Measurements from ENCODE around the gene HTR1B. TPM values are rescaled to one million over a fixed set of nuclear protein-coding genes. Genes with fewer than 3 reads are reported as not detected.

The HTR1B gene
- polyA plus RNA-seq, 1 donor (not counting 4 experiments of a cell fraction or from before 2014, with no cell fraction given): 0.24 TPM

GRCh38 chr6:77451466-77451865 lies 11.8 kb downstream of the HTR1B start:
- no peak overlapping the region for H2AFZ ChIP-seq (ENCODE audit: control insufficient read depth, low read length)

GRCh38 chr6:77450924-77451323 lies 12.4 kb downstream of the HTR1B start:
- Histone ChIP-seq H3K36me3 (ENCODE audit: control insufficient read depth in 2 of 2, extremely low read depth in 1 of 2, insufficient read depth in 2 of 2, low read length in 2 of 2) (no peaks in the 10 kb centered on the region), H3K4me1 (ENCODE audit: control insufficient read depth, extremely low read depth, insufficient read depth, low read length) (peaks cover 6% of the 10 kb centered on the region), H3K9ac (ENCODE audit: control insufficient read depth, extremely low read depth, insufficient read depth, low read length) (no peak overlapping the region), H3K9me3 (ENCODE audit: control insufficient read depth, low read depth, low read length) (no peaks in the 10 kb centered on the region), H3K27me3 (ENCODE audit: control insufficient read depth, extremely low read depth, insufficient read depth, low read length) (no peaks in the 10 kb centered on the region), H4K20me1 (ENCODE audit: control insufficient read depth, extremely low read depth, insufficient read depth, low read length) (no peaks in the 10 kb centered on the region), H3K4me2 (ENCODE audit: control insufficient read depth, extremely low read depth, insufficient read depth, low read depth, low read length) (no peak overlapping the region), H3K27ac (ENCODE audit: control insufficient read depth, insufficient read depth, low read length) (no peak overlapping the region), H2AFZ (ENCODE audit: control insufficient read depth, low read length) (no peak overlapping the region), H3K4me3 (ENCODE audit: control insufficient read depth in 2 of 3, extremely low read depth in 1 of 3, insufficient read depth in 2 of 3, low read depth in 1 of 3, low read length in 3 of 3) (no peak overlapping the region), H3K9me1 (ENCODE audit: control insufficient read depth, extremely low read depth, insufficient read depth, low read length) (no peaks in the 10 kb centered on the region), H3K79me2 (ENCODE audit: control insufficient read depth, insufficient read depth, low read length) (no peaks in the 10 kb centered on the region)
- FAIRE-seq: peak; percentile 17
- dilution Hi-C loops (cut with MboI; ENCODE audit: extremely low pct_ligation_motif_present, low sequenced_read_pairs): no loop called here
- TF ChIP-seq CTCF (optimal IDR thresholded peaks at IDR 0.05 in 1 of 3, IDR thresholded peaks at IDR 0.05 in 1 of 3, conservative IDR thresholded peaks at IDR 0.05 in 1 of 3; ENCODE audit: extremely low read depth in 1 of 3, insufficient read depth in 2 of 3, low read length in 3 of 3) (peak in 1 of 3 experiments; percentile 20), EZH2 (IDR thresholded peaks at IDR 0.05; ENCODE audit: low read length) (no peak)
- no peak for DNase-seq (ENCODE audit: low read depth, low spot score)

More at GRCh38 chr6:77451466-77451865, 11.8 kb downstream of the HTR1B start:
- Histone ChIP-seq H3K79me2 (ENCODE audit: control insufficient read depth, insufficient read depth, low read length) (no peaks in the 10 kb centered on the region), H4K20me1 (ENCODE audit: control insufficient read depth, extremely low read depth, insufficient read depth, low read length) (no peaks in the 10 kb centered on the region), H3K4me1 (ENCODE audit: control insufficient read depth, extremely low read depth, insufficient read depth, low read length) (peaks cover 11% of the 10 kb centered on the region), H3K9me1 (ENCODE audit: control insufficient read depth, extremely low read depth, insufficient read depth, low read length) (no peaks in the 10 kb centered on the region), H3K4me2 (ENCODE audit: control insufficient read depth, extremely low read depth, insufficient read depth, low read depth, low read length) (no peak overlapping the region), H3K4me3 (ENCODE audit: control insufficient read depth in 2 of 3, extremely low read depth in 1 of 3, insufficient read depth in 2 of 3, low read depth in 1 of 3, low read length in 3 of 3) (no peak overlapping the region), H3K27ac (ENCODE audit: control insufficient read depth, insufficient read depth, low read length) (no peak overlapping the region), H3K27me3 (ENCODE audit: control insufficient read depth, extremely low read depth, insufficient read depth, low read length) (no peaks in the 10 kb centered on the region), H3K9me3 (ENCODE audit: control insufficient read depth, low read depth, low read length) (no peaks in the 10 kb centered on the region), H3K36me3 (ENCODE audit: control insufficient read depth in 2 of 2, extremely low read depth in 1 of 2, insufficient read depth in 2 of 2, low read length in 2 of 2) (no peaks in the 10 kb centered on the region), H3K9ac (ENCODE audit: control insufficient read depth, extremely low read depth, insufficient read depth, low read length) (no peak overlapping the region)
- dilution Hi-C loops (cut with MboI; ENCODE audit: extremely low pct_ligation_motif_present, low sequenced_read_pairs): no loop called here
- DNase-seq (ENCODE audit: low read depth, low spot score): no peak
- TF ChIP-seq CTCF (optimal IDR thresholded peaks at IDR 0.05 in 1 of 3, IDR thresholded peaks at IDR 0.05 in 1 of 3, conservative IDR thresholded peaks at IDR 0.05 in 1 of 3; ENCODE audit: extremely low read depth in 1 of 3, insufficient read depth in 2 of 3, low read length in 3 of 3) (no peak), EZH2 (IDR thresholded peaks at IDR 0.05; ENCODE audit: low read length) (no peak)
- FAIRE-seq: no peak
